Ectodermal cell (in vitro differentiated cells): ENCODE measurements around the gene CD244.

Experiments used
- H3K27ac ChIP-seq: 2 replicates; pipeline ENCODE4 v1.7.0; 2013; ENCODE audit warnings: mild to moderate bottlenecking, low read depth, low read length; ENCODE audit not compliant: insufficient read depth, poor library complexity, severe bottlenecking
- H3K27me3 ChIP-seq: 2 replicates; pipeline ENCODE4 v1.7.0; 2013; ENCODE audit warnings: mild to moderate bottlenecking, low read length; ENCODE audit not compliant: insufficient read depth, control insufficient read depth, poor library complexity, severe bottlenecking
- H3K36me3 ChIP-seq: one replicate; pipeline ENCODE4 v1.7.0; 2013; ENCODE audit warnings: low read length; ENCODE audit not compliant: control insufficient read depth, insufficient read depth
- H3K4me1 ChIP-seq: one replicate; pipeline ENCODE4 v1.7.0; 2013; ENCODE audit warnings: low read length; ENCODE audit not compliant: control insufficient read depth, insufficient read depth
- H3K4me3 ChIP-seq: 2 replicates; pipeline ENCODE4 v1.7.0; 2013; ENCODE audit warnings: low read depth, low read length, control low read depth; ENCODE audit not compliant: insufficient read depth
- H3K9me3 ChIP-seq: 2 replicates; pipeline ENCODE4 v1.7.0; 2013; ENCODE audit warnings: mild to moderate bottlenecking, low read length, moderate library complexity; ENCODE audit not compliant: control insufficient read depth
- WGBS, 2 experiments: methylation state at CpG; one replicate each; pipeline ENCODE4 v1.1.7; 2013; ENCODE audit warnings: missing lambda C conversion rate in 2 of 2; 5-methylcytosine and 5-hydroxymethylcytosine counted together

The CD244 gene

DNA sequence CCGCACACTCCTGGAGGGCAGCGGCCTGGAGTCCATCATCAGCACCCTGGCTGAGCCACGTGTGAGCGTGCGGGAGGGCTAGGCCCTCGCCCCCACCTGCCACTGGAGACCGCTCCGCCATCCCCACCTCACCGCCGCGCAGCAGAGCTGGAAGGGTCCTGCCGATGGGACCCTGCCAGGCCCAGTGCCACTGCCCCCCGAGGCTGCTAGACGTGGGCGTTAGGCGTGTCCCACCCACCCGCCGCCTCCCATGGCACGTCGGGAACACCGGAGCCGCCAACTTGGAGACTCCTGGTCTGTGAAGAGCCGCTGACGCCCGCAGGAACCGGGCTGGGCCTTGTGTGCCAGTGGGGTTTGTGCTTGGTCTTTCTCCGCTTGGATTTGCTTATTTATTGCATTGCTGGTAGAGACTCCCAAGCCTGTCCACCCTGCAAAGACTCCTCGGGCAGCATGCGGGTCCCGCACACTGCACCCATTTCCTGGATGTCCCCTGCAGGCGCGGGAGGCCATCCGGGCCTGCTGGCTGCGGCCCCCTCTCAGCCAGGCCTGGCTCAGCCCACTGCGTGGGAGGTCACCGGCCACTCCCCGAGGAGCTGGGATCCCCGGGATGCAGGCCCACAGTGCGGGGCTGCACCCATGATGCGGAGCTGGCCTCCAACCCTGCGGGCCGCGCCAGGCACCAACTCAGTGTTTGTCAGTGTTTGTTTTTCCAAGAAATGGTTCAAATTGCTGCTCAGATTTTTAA, 60.7 kb downstream of the CD244 start:
- Histone ChIP-seq H3K4me1 (no peaks in the 10 kb centered on the region), H3K4me3 (no peak overlapping the region), H3K9me3 (peaks cover 2% of the 10 kb centered on the region), H3K27me3 (no peaks in the 10 kb centered on the region), H3K36me3 (no peaks in the 10 kb centered on the region), H3K27ac (no peak overlapping the region)
- 96% methylated on average over 43 of the region's 43 CpGs for WGBS, 2 experiments

DNA sequence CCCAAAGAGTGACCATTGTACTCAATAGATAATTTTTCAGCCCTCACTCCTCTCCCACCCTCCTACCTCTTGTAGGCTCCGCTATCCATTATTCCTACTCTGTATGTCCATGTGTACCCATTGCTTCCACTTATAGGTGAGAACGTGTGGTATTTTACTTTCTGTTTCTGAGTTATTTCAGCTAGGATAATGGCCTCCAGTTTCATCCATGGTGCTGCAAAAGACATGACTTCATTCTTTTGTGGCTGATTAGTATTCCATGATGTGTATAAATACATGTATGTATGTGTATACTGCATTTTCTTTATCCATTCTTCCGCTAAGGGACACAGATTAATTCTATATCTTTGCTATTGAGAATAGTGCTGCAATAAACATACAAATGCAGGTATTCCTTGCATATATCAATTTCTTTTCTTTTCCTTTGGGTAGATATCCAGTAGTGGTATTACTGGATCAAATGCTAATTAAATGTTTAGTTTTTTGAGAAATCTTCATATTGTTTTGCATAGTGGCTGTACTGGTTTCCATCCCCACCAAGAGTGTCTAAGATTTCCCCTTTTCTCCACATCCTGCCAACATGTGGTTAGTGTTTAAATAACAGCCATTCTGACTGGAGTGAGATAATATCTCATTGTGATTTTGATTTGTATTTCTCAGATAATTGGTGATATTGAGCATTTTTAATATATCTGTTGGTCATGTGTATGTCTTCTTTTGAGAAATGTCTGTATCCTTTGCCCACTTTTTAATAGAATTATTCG, 61.9 kb downstream of the CD244 start:
- H3K4me1 ChIP-seq = no peaks in the 10 kb centered on the region
- no peaks in the 10 kb centered on the region for H3K36me3 ChIP-seq
- 61 to 100% methylated on average over 1 to 3 of the region's 4 CpGs for WGBS, 2 experiments
- no peak overlapping the region for H3K4me3 ChIP-seq
- no peaks in the 10 kb centered on the region for H3K9me3 ChIP-seq
- H3K27me3 ChIP-seq = no peaks in the 10 kb centered on the region
- H3K27ac ChIP-seq = no peak overlapping the region

DNA sequence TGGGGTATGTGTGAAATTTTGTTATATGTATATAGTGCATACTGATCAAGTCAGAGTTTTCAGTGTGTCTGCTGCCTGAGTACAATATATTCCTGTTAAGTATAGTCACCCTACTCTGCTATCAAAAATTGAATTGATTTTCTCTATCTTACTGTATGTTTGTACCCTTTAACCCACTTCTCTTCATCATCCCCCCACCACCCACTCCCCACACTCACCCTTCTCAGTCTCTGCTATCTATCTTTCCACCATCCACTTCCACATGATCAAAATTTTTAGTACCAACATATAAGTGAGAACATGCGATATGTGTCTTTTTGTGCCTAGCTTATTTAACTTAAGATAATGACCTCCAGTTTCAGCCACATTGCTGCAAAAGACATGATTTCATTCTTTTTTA, 62.5 kb downstream of the CD244 start:
- Histone ChIP-seq H3K27ac (no peak overlapping the region), H3K4me3 (no peak overlapping the region), H3K4me1 (no peaks in the 10 kb centered on the region), H3K27me3 (no peaks in the 10 kb centered on the region), H3K9me3 (no peaks in the 10 kb centered on the region), H3K36me3 (no peaks in the 10 kb centered on the region)
- WGBS, 2 experiments = 100% methylated on average over 1 of the region's 1 CpG; no CpG with 5 or more reads in 1 of the 2 experiments

- no peak overlapping the region for H3K27ac ChIP-seq
- H3K4me3 ChIP-seq = no peak overlapping the region
- H3K27me3 ChIP-seq = no peaks in the 10 kb centered on the region
- H3K4me1 ChIP-seq = no peaks in the 10 kb centered on the region
- H3K9me3 ChIP-seq = no peaks in the 10 kb centered on the region
- H3K36me3 ChIP-seq = no peaks in the 10 kb centered on the region
- WGBS, 2 experiments = 92 to 97% methylated on average over 5 of the region's 5 CpGs
These were observed 63.0 kb downstream of the CD244 start for GRCh38 chr1:160799641-160800040.

GRCh38 chr1:160798439-160798838, 64.2 kb downstream of the CD244 start:
- no peak overlapping the region for H3K4me3 ChIP-seq
- WGBS, 2 experiments = 87 to 96% methylated on average over 2 of the region's 2 CpGs
- no peaks in the 10 kb centered on the region for H3K27me3 ChIP-seq
- H3K36me3 ChIP-seq = no peaks in the 10 kb centered on the region
- H3K27ac ChIP-seq = no peak overlapping the region
- H3K9me3 ChIP-seq = no peaks in the 10 kb centered on the region
- no peaks in the 10 kb centered on the region for H3K4me1 ChIP-seq

GRCh38 chr1:160797861-160798273, 64.8 kb downstream of the CD244 start:
- Histone ChIP-seq H3K9me3 (no peaks in the 10 kb centered on the region), H3K36me3 (no peaks in the 10 kb centered on the region), H3K4me3 (no peak overlapping the region), H3K27me3 (no peaks in the 10 kb centered on the region), H3K27ac (no peak overlapping the region), H3K4me1 (no peaks in the 10 kb centered on the region)
- 48 to 59% methylated on average over 3 of the region's 4 CpGs for WGBS, 2 experiments

- Histone ChIP-seq H3K27me3 (no peaks in the 10 kb centered on the region), H3K36me3 (no peaks in the 10 kb centered on the region), H3K27ac (no peak overlapping the region), H3K4me3 (no peak overlapping the region), H3K4me1 (no peaks in the 10 kb centered on the region), H3K9me3 (no peaks in the 10 kb centered on the region)
- WGBS, 2 experiments = 63 to 65% methylated on average over 3 of the region's 3 CpGs
These were observed 65.4 kb downstream of the CD244 start for GRCh38 chr1:160797271-160797709.

- Histone ChIP-seq H3K36me3 (no peaks in the 10 kb centered on the region), H3K27ac (no peak within 1 kb of the TSS), H3K9me3 (no peaks in the 10 kb centered on the region), H3K4me3 (no peak within 1 kb of the TSS), H3K27me3 (no peaks in the 10 kb centered on the region), H3K4me1 (no peaks in the 10 kb centered on the region)
- 92 to 97% methylated on average over 3 to 4 of the region's 4 CpGs for WGBS, 2 experiments
These were observed 66.7 kb downstream of the CD244 start, which contains the start of gene LY9 for GRCh38 chr1:160795951-160796383. Gene LY9, plus strand, starts transcription at chr1:160796174. Its CDS starts 14 bp downstream, at chr1:160796188.

GRCh38 chr1:160794376-160794775, 68.3 kb downstream of the CD244 start:
- H3K27me3 ChIP-seq = no peaks in the 10 kb centered on the region
- no peak overlapping the region for H3K4me3 ChIP-seq
- WGBS, 2 experiments = 60% methylated on average over 3 of the region's 3 CpGs
- H3K36me3 ChIP-seq = no peaks in the 10 kb centered on the region
- no peak overlapping the region for H3K27ac ChIP-seq
- no peaks in the 10 kb centered on the region for H3K9me3 ChIP-seq
- no peaks in the 10 kb centered on the region for H3K4me1 ChIP-seq
